ENCODE results near the gene GPRIN1.

The GPRIN1 gene

GRCh38 chr5:176648474-176649194, 38.7 kb upstream of the GPRIN1 start:
- peaks cover 11% of the 10 kb centered on the region for H3K36me3 ChIP-seq (ENCODE audit: insufficient read depth, low read length)
- H3K4me3 ChIP-seq (ENCODE audit: low read depth in 1 of 2, low read length in 2 of 2): peak overlapping the region; percentile 83 to 84
- H3K9me3 ChIP-seq (ENCODE audit: low read length): no peaks in the 10 kb centered on the region
- peak overlapping the region; percentile 34 for H3K27ac ChIP-seq (ENCODE audit: low read depth, low read length)
- peak overlapping the region; percentile 52 for H3K9ac ChIP-seq (ENCODE audit: low read length)
- peaks cover 17% of the 10 kb centered on the region for H3K4me1 ChIP-seq (ENCODE audit: insufficient read depth, low read length)
- H3K27me3 ChIP-seq (ENCODE audit: control insufficient read depth in 1 of 2, insufficient read depth in 2 of 2, low read length in 2 of 2): no peaks in the 10 kb centered on the region

- Histone ChIP-seq H3K27me3 (ENCODE audit: control insufficient read depth in 1 of 2, insufficient read depth in 2 of 2, low read length in 2 of 2) (no peaks in the 10 kb centered on the region), H3K9ac (ENCODE audit: low read length) (peak overlapping the region; percentile 52), H3K36me3 (ENCODE audit: insufficient read depth, low read length) (peaks cover 4% of the 10 kb centered on the region), H3K27ac (ENCODE audit: low read depth, low read length) (peak overlapping the region; percentile 93), H3K4me3 (ENCODE audit: low read depth in 1 of 2, low read length in 2 of 2) (peak overlapping the region; percentile 83 to 84), H3K4me1 (ENCODE audit: insufficient read depth, low read length) (peaks cover 17% of the 10 kb centered on the region), H3K9me3 (ENCODE audit: low read length) (no peaks in the 10 kb centered on the region)
Measured at GRCh38 chr5:176647843-176648473, 38.0 kb upstream of the GPRIN1 start.

- Histone ChIP-seq H3K27ac (ENCODE audit: low read depth, low read length) (peak within 1 kb of the TSS; percentile 93), H3K4me3 (ENCODE audit: low read depth in 1 of 2, low read length in 2 of 2) (peak within 1 kb of the TSS; percentile 83 to 84), H3K9me3 (ENCODE audit: low read length) (no peaks in the 10 kb centered on the region), H3K4me1 (ENCODE audit: insufficient read depth, low read length) (peaks cover 17% of the 10 kb centered on the region), H3K9ac (ENCODE audit: low read length) (peak within 1 kb of the TSS; percentile 52), H3K36me3 (ENCODE audit: insufficient read depth, low read length) (no peaks in the 10 kb centered on the region), H3K27me3 (ENCODE audit: control insufficient read depth in 1 of 2, insufficient read depth in 2 of 2, low read length in 2 of 2) (no peaks in the 10 kb centered on the region)
Measured at GRCh38 chr5:176647030-176647842, 37.3 kb upstream of the GPRIN1 start, which contains the start of gene TSPAN17. TSPAN17 (plus strand) TSS chr5:176647484; CDS start chr5:176647616, 132 bp downstream.

- Histone ChIP-seq H3K4me1 (ENCODE audit: insufficient read depth, low read length) (peaks cover 17% of the 10 kb centered on the region), H3K36me3 (ENCODE audit: insufficient read depth, low read length) (no peaks in the 10 kb centered on the region), H3K9me3 (ENCODE audit: low read length) (no peaks in the 10 kb centered on the region), H3K27ac (ENCODE audit: low read depth, low read length) (peak overlapping the region; percentile 83), H3K27me3 (ENCODE audit: control insufficient read depth in 1 of 2, insufficient read depth in 2 of 2, low read length in 2 of 2) (no peaks in the 10 kb centered on the region), H3K9ac (ENCODE audit: low read length) (no peak overlapping the region), H3K4me3 (ENCODE audit: low read depth in 1 of 2, low read length in 2 of 2) (peak overlapping the region; percentile 48 to 71)
Measured at GRCh38 chr5:176646707-176647029, 36.7 kb upstream of the GPRIN1 start.

GRCh38 chr5:176646049-176646706, 36.2 kb upstream of the GPRIN1 start:
- peak overlapping the region; percentile 83 for H3K27ac ChIP-seq (ENCODE audit: low read depth, low read length)
- H3K9me3 ChIP-seq (ENCODE audit: low read length): no peaks in the 10 kb centered on the region
- peaks cover 17% of the 10 kb centered on the region for H3K4me1 ChIP-seq (ENCODE audit: insufficient read depth, low read length)
- no peak overlapping the region for H3K9ac ChIP-seq (ENCODE audit: low read length)
- H3K36me3 ChIP-seq (ENCODE audit: insufficient read depth, low read length): no peaks in the 10 kb centered on the region
- H3K4me3 ChIP-seq (ENCODE audit: low read depth in 1 of 2, low read length in 2 of 2): peak overlapping the region; percentile 48 to 71
- no peaks in the 10 kb centered on the region for H3K27me3 ChIP-seq (ENCODE audit: control insufficient read depth in 1 of 2, insufficient read depth in 2 of 2, low read length in 2 of 2)

- Histone ChIP-seq H3K36me3 (ENCODE audit: insufficient read depth, low read length) (no peaks in the 10 kb centered on the region), H3K9ac (ENCODE audit: low read length) (no peak overlapping the region), H3K27ac (ENCODE audit: low read depth, low read length) (no peak overlapping the region)
Measured at GRCh38 chr5:176644878-176645670, 35.1 kb upstream of the GPRIN1 start.

GRCh38 chr5:176644294-176644693, 34.3 kb upstream of the GPRIN1 start:
- no peak overlapping the region for H3K9ac ChIP-seq (ENCODE audit: low read length)
- no peaks in the 10 kb centered on the region for H3K27me3 ChIP-seq (ENCODE audit: control insufficient read depth in 1 of 2, insufficient read depth in 2 of 2, low read length in 2 of 2)
- H3K4me3 ChIP-seq (ENCODE audit: low read depth in 1 of 2, low read length in 2 of 2): no peak overlapping the region
- H3K36me3 ChIP-seq (ENCODE audit: insufficient read depth, low read length): no peaks in the 10 kb centered on the region
- no peak overlapping the region for H3K27ac ChIP-seq (ENCODE audit: low read depth, low read length)
- no peaks in the 10 kb centered on the region for H3K9me3 ChIP-seq (ENCODE audit: low read length)
- H3K4me1 ChIP-seq (ENCODE audit: insufficient read depth, low read length): peaks cover 17% of the 10 kb centered on the region

More at GRCh38 chr5:176644878-176645670, 35.1 kb upstream of the GPRIN1 start:
- Histone ChIP-seq H3K4me1 (ENCODE audit: insufficient read depth, low read length) (peaks cover 17% of the 10 kb centered on the region), H3K9me3 (ENCODE audit: low read length) (no peaks in the 10 kb centered on the region), H3K4me3 (ENCODE audit: low read depth in 1 of 2, low read length in 2 of 2) (no peak overlapping the region), H3K27me3 (ENCODE audit: control insufficient read depth in 1 of 2, insufficient read depth in 2 of 2, low read length in 2 of 2) (no peaks in the 10 kb centered on the region)

- H3K9ac ChIP-seq (ENCODE audit: low read length): no peak overlapping the region
- no peak overlapping the region for H3K4me3 ChIP-seq (ENCODE audit: low read depth in 1 of 2, low read length in 2 of 2)
- H3K27me3 ChIP-seq (ENCODE audit: control insufficient read depth in 1 of 2, insufficient read depth in 2 of 2, low read length in 2 of 2): no peaks in the 10 kb centered on the region
- peaks cover 13% of the 10 kb centered on the region for H3K4me1 ChIP-seq (ENCODE audit: insufficient read depth, low read length)
- no peak overlapping the region for H3K27ac ChIP-seq (ENCODE audit: low read depth, low read length)
- H3K9me3 ChIP-seq (ENCODE audit: low read length): no peaks in the 10 kb centered on the region
- no peaks in the 10 kb centered on the region for H3K36me3 ChIP-seq (ENCODE audit: insufficient read depth, low read length)
Measured at GRCh38 chr5:176643491-176644219, 33.7 kb upstream of the GPRIN1 start.

GRCh38 chr5:176642675-176643490, 32.9 kb upstream of the GPRIN1 start:
- Histone ChIP-seq H3K27me3 (ENCODE audit: control insufficient read depth in 1 of 2, insufficient read depth in 2 of 2, low read length in 2 of 2) (no peaks in the 10 kb centered on the region), H3K27ac (ENCODE audit: low read depth, low read length) (no peak overlapping the region), H3K9me3 (ENCODE audit: low read length) (no peaks in the 10 kb centered on the region), H3K4me1 (ENCODE audit: insufficient read depth, low read length) (peaks cover 5% of the 10 kb centered on the region), H3K4me3 (ENCODE audit: low read depth in 1 of 2, low read length in 2 of 2) (no peak overlapping the region), H3K36me3 (ENCODE audit: insufficient read depth, low read length) (no peaks in the 10 kb centered on the region), H3K9ac (ENCODE audit: low read length) (no peak overlapping the region)

All from muscle layer of colon (tissue), 2 donors.